IMR-90 (cell line): ENCODE results near the gene ZBTB40. TPM values are rescaled to one million over a fixed set of nuclear protein-coding genes. Genes with fewer than 3 reads are reported as not detected.

Experiments
- ATAC-seq: fragments of 200-7000 bp; cut with Tn5 transposase; 2 replicates; pipeline ENCODE4 v1.9.1; 2020; ENCODE audit warnings: low read depth, mild to moderate bottlenecking, moderate library complexity
- BruUV-seq: library from RNA; stranded (reverse); fragments of 400-500 nt; replicated peaks from 2 replicates; lab custom pipeline; 2021; lab: Mats Ljungman, UMichigan
- CTCF ChIA-PET: fragments of 300-600 bp; formaldehyde crosslinking; extraction: SDS; loops from one replicate; lab custom pipeline; 2021; ENCODE audit warnings: antibody characterized with exemption; lab: Yijun Ruan, JAX
- POLR2A ChIA-PET: fragments of 300-600 bp; sonication (Branson Sonifier 250); formaldehyde crosslinking; loops from one replicate; lab custom pipeline; 2022; ENCODE audit warnings: antibody characterized with exemption; ENCODE audit not compliant: unreplicated experiment; lab: Charles Lee
- DNase-seq: peaks from one replicate; pipeline ENCODE4 v3.0.0; 2013
- H2AFZ ChIP-seq: replicated peaks from 2 replicates; pipeline ENCODE3; 2013; ENCODE audit warnings: low read length, mild to moderate bottlenecking; ENCODE audit not compliant: poor library complexity
- H2AK5ac ChIP-seq: 2 replicates; pipeline ENCODE4 v1.6.1; 2013; ENCODE audit warnings: low read depth, low read length, inconsistent platforms
- H2AK9ac ChIP-seq: replicated peaks from 2 replicates; pipeline ENCODE3; 2013; ENCODE audit warnings: mild to moderate bottlenecking, low read depth, low read length, moderate library complexity; ENCODE audit not compliant: poor library complexity
- H2BK120ac ChIP-seq: 2 replicates; pipeline ENCODE4 v1.6.1; 2013; ENCODE audit warnings: low read depth, low read length, inconsistent platforms
- H2BK15ac ChIP-seq: 3 replicates; pipeline ENCODE4 v1.6.1; 2013; ENCODE audit warnings: low read depth, low read length, inconsistent platforms
- H2BK20ac ChIP-seq: 2 replicates; pipeline ENCODE4 v1.6.1; 2013; ENCODE audit warnings: low read depth, mild to moderate bottlenecking, inconsistent platforms, low read length, moderate library complexity
- H2BK5ac ChIP-seq: 2 replicates; pipeline ENCODE4 v1.6.1; 2013; ENCODE audit warnings: mild to moderate bottlenecking, low read depth, low read length, inconsistent platforms; ENCODE audit not compliant: poor library complexity, severe bottlenecking
- H3K14ac ChIP-seq: replicated peaks from 2 replicates; pipeline ENCODE4 v1.6.1; 2013; ENCODE audit warnings: low read depth, low read length, inconsistent platforms
- H3K18ac ChIP-seq: 2 replicates; pipeline ENCODE4 v1.6.1; 2013; ENCODE audit warnings: low read depth, low read length, control low read depth
- H3K23ac ChIP-seq: 2 replicates; pipeline ENCODE4 v1.6.1; 2013; ENCODE audit warnings: low read depth, low read length, inconsistent platforms
- H3K27ac ChIP-seq: 2 replicates; pipeline ENCODE4 v1.5.1; 2013; ENCODE audit warnings: mild to moderate bottlenecking, control low read depth, low read length; ENCODE audit not compliant: insufficient read depth
- H3K27me3 ChIP-seq: 2 replicates; pipeline ENCODE4 v1.6.1; 2013; ENCODE audit warnings: low read length; ENCODE audit not compliant: control insufficient read depth, insufficient read depth
- H3K36me3 ChIP-seq: 2 replicates; pipeline ENCODE4 v1.6.1; 2013; ENCODE audit warnings: low read length, mixed read lengths; ENCODE audit not compliant: control insufficient read depth, insufficient read depth
- H3K4ac ChIP-seq: 2 replicates; pipeline ENCODE4 v1.6.1; 2013; ENCODE audit warnings: low read depth, low read length, inconsistent platforms
- H3K4me1 ChIP-seq: 2 replicates; pipeline ENCODE4 v1.6.1; 2013; ENCODE audit warnings: low read length, mixed read lengths; ENCODE audit not compliant: control insufficient read depth, insufficient read depth
- H3K4me2 ChIP-seq: 2 replicates; pipeline ENCODE4 v1.6.1; 2013; ENCODE audit warnings: low read depth, mild to moderate bottlenecking, control low read depth, low read length, moderate library complexity
- H3K4me3 ChIP-seq: 2 replicates; pipeline ENCODE4 v1.5.1; 2013; ENCODE audit warnings: low read depth, mild to moderate bottlenecking, control low read depth, low read length, moderate library complexity; ENCODE audit not compliant: insufficient read depth
- H3K56ac ChIP-seq: 2 replicates; pipeline ENCODE4 v1.6.1; 2013; ENCODE audit warnings: low read length, inconsistent platforms; ENCODE audit not compliant: insufficient read depth; ENCODE audit errors: extremely low read depth
- H3K79me1 ChIP-seq, 2 experiments: 2 replicates each; pipeline ENCODE4 v1.6.1; 2013; ENCODE audit warnings: low read length in 2 of 2, inconsistent platforms in 1 of 2, low read depth in 1 of 2
- H3K9ac ChIP-seq: 2 replicates; pipeline ENCODE4 v1.6.1; 2013; ENCODE audit warnings: low read depth, low read length, control low read depth
- H3K9me1 ChIP-seq: 2 replicates; pipeline ENCODE4 v1.6.1; 2013; ENCODE audit warnings: low read length, inconsistent platforms; ENCODE audit not compliant: insufficient read depth
- H3K9me3 ChIP-seq: 2 replicates; pipeline ENCODE4 v1.6.1; 2013; ENCODE audit warnings: low read length; ENCODE audit not compliant: control insufficient read depth, insufficient read depth
- H4K20me1 ChIP-seq: 2 replicates; pipeline ENCODE4 v1.6.1; 2013; ENCODE audit warnings: low read length, inconsistent platforms; ENCODE audit not compliant: insufficient read depth
- H4K5ac ChIP-seq: 2 replicates; pipeline ENCODE4 v1.6.1; 2013; ENCODE audit warnings: mild to moderate bottlenecking, low read depth, low read length, control low read depth
- H4K8ac ChIP-seq, 2 experiments: 2 replicates each; pipeline ENCODE4 v1.6.1; 2013; ENCODE audit warnings: low read depth in 2 of 2, low read length in 2 of 2, control low read depth in 1 of 2, inconsistent platforms in 1 of 2
- H4K91ac ChIP-seq: 2 replicates; pipeline ENCODE4 v1.6.1; 2013; ENCODE audit warnings: low read depth, low read length, inconsistent platforms; ENCODE audit not compliant: insufficient read depth
- FOS ChIP-seq: fragments of 150-350 bp; IDR thresholded peaks from 2 replicates; pipeline ENCODE4 v1.6.1; 2016; ENCODE audit warnings: low read depth, low read length
- MAFK ChIP-seq: IDR thresholded peaks from 2 replicates; pipeline ENCODE4 v1.6.1; 2012; ENCODE audit warnings: low read depth, low read length, improper control_type of control experiment
- MAZ ChIP-seq: IDR thresholded peaks from 2 replicates; pipeline ENCODE4 v1.6.1; 2012; ENCODE audit warnings: low read depth, mild to moderate bottlenecking, low read length, improper control_type of control experiment, moderate library complexity, borderline replicate concordance
- MXI1 ChIP-seq: IDR thresholded peaks from 2 replicates; pipeline ENCODE4 v1.6.1; 2012; ENCODE audit warnings: low read depth, mild to moderate bottlenecking, low read length, moderate library complexity, borderline replicate concordance
- RCOR1 ChIP-seq: IDR thresholded peaks from 2 replicates; pipeline ENCODE4 v1.6.1; 2012; ENCODE audit warnings: mild to moderate bottlenecking, low read length, improper control_type of control experiment; ENCODE audit not compliant: insufficient replicate concordance
- SMC3 ChIP-seq: fragments of 150-350 bp; IDR thresholded peaks from 2 replicates; pipeline ENCODE4 v1.6.1; 2016; ENCODE audit warnings: low read depth, mild to moderate bottlenecking, antibody characterized with exemption, low read length, moderate library complexity
- WGBS, 2 experiments: methylation state at CpG; one replicate each; pipeline versions ENCODE4 v1.1.5 to v1.1.7; 2013; ENCODE audit warnings: missing lambda C conversion rate in 2 of 2; ENCODE audit not compliant: insufficient read length in 1 of 2; ENCODE audit errors: extremely low coverage in 2 of 2; 5-methylcytosine and 5-hydroxymethylcytosine counted together
- dilution Hi-C: fragments of 300-500 bp; cut with HindIII; formaldehyde crosslinking; loops from one replicate; pipeline ENCODE4 v1.14.3; 2018; ENCODE audit warnings: low sequenced_read_pairs; ENCODE audit not compliant: unreplicated experiment
- in situ Hi-C: fragments of 300-500 bp; cut with MboI; formaldehyde crosslinking; loops from 3 replicates; pipeline ENCODE4 v1.14.3; 2019; ENCODE audit warnings: low sequenced_read_pairs, inconsistent platforms, mixed read lengths
- intact Hi-C: fragments of 100-400 bp; cut with micrococcal nuclease; formaldehyde crosslinking; loops from 2 replicates; pipeline ENCODE4 v1.10.0; 2022
- polyA plus RNA-seq, 3 experiments: library from polyadenylated mRNA; depleted of rRNA; stranded (reverse); fragments of >200 nt; gene quantifications; 2 replicates each; pipeline ENCODE4 v1.2.3, GENCODE V29; 2012; ENCODE audit warnings: low replicate concordance in 1 of 3
- total RNA-seq: library from RNA; depleted of rRNA; stranded (reverse); fragments of >200 nt; gene quantifications from 2 replicates; pipeline ENCODE4 v1.2.3, GENCODE V29; 2012

The ZBTB40 gene
- total and polyA plus RNA-seq, 2 of the 4 experiments (the other 2 are of a cell fraction), result 6.0 to 9.7 TPM

- H2AK9ac ChIP-seq, result no peak overlapping the region
- H3K9me3 ChIP-seq, result no peaks in the 10 kb centered on the region
- no peak overlapping the region for H2AFZ ChIP-seq
- no peak overlapping the region for H3K4ac ChIP-seq
- no peak overlapping the region for H2BK120ac ChIP-seq
- TF ChIP-seq FOS (no peak), MAFK (no peak), MAZ (no peak), SMC3 (no peak), MXI1 (no peak), RCOR1 (no peak)
- no peak overlapping the region for H3K4me2 ChIP-seq
- no peak overlapping the region for H3K23ac ChIP-seq
- no peak overlapping the region for H3K27ac ChIP-seq
- no peaks in the 10 kb centered on the region for H3K79me1 ChIP-seq
- H2AK5ac ChIP-seq, result no peak overlapping the region
- no peaks in the 10 kb centered on the region for H3K36me3 ChIP-seq
- H3K27me3 ChIP-seq, result peaks cover 79% of the 10 kb centered on the region
- H4K8ac ChIP-seq, result no peak overlapping the region
- no TSS peak for BruUV-seq
- no peak overlapping the region for H3K9ac ChIP-seq
- H3K4me3 ChIP-seq, result no peak overlapping the region
- no peak overlapping the region for H3K18ac ChIP-seq
- H4K5ac ChIP-seq, result no peak overlapping the region
- no peaks in the 10 kb centered on the region for H4K20me1 ChIP-seq
- no peak overlapping the region for H3K14ac ChIP-seq
- intact Hi-C loops, result no loop called here
- WGBS, 2 experiments, result no CpG with 5 or more reads among the region's 14 CpGs
- CTCF ChIA-PET, result no interaction called here
- no peak overlapping the region for H4K91ac ChIP-seq
- H2BK20ac ChIP-seq, result no peak overlapping the region
- in situ Hi-C loops, result no loop called here
- DNase-seq, result no peak
- H3K4me1 ChIP-seq, result no peaks in the 10 kb centered on the region
- no peak for ATAC-seq
- H2BK5ac ChIP-seq, result no peak overlapping the region
- H2BK15ac ChIP-seq, result no peak overlapping the region
- H3K56ac ChIP-seq, result no peak overlapping the region
- dilution Hi-C loops, result no loop called here
- no peaks in the 10 kb centered on the region; the same call in 1 of the 2 replicates for H3K9me1 ChIP-seq
- POLR2A ChIA-PET, result no interaction called here
Observed at GRCh38 chr1:22566161-22566560, 114.5 kb downstream of the ZBTB40 start.
